T-helper 17 cell (primary cell): ENCODE measurements around the gene VWA5B2. TPM values are rescaled to one million over a fixed set of nuclear protein-coding genes. Genes with fewer than 3 reads are reported as not detected.

Experiments
- ATAC-seq: fragments of 150-1000 bp; cut with Tn5 transposase; 2 replicates; pipeline ENCODE4 v1.10.0; 2021; ENCODE audit warnings: mild to moderate bottlenecking, moderate library complexity
- DNase-seq, 3 donors: peaks; one replicate each; pipeline versions ENCODE4 v3.0.0 to v3.0.0-alpha.2; 2020 to 2021
- H3K9me3 ChIP-seq: one replicate; pipeline ENCODE4 v1.7.0; 2013; ENCODE audit warnings: low read length, mild to moderate bottlenecking; ENCODE audit not compliant: control insufficient read depth, poor library complexity, severe bottlenecking
- H3K27ac Mint-ChIP-seq: one replicate; pipeline ENCODE4 v1.8.0; 2022; ENCODE audit warnings: mild to moderate bottlenecking, moderate library complexity, mixed read lengths
- H3K27me3 Mint-ChIP-seq: one replicate; pipeline ENCODE4 v1.8.0; 2022; ENCODE audit warnings: mixed read lengths
- H3K36me3 Mint-ChIP-seq: one replicate; pipeline ENCODE4 v1.8.0; 2022; ENCODE audit warnings: low read depth, mixed read lengths
- H3K4me1 Mint-ChIP-seq: one replicate; pipeline ENCODE4 v1.8.0; 2022; ENCODE audit warnings: mild to moderate bottlenecking, mixed read lengths
- H3K4me3 Mint-ChIP-seq: one replicate; pipeline ENCODE4 v1.8.0; 2022; ENCODE audit warnings: mild to moderate bottlenecking, moderate library complexity, mixed read lengths
- total RNA-seq, 4 donors: library from RNA in 2 of 4; stranded (reverse) in 2 of 4; gene quantifications; one replicate each; pipeline ENCODE4 v1.2.3 and lab custom pipeline; 2022 to 2026

VWA5B2 gene
- total RNA-seq, 2 donors from 2014 or later: not detected

DNA sequence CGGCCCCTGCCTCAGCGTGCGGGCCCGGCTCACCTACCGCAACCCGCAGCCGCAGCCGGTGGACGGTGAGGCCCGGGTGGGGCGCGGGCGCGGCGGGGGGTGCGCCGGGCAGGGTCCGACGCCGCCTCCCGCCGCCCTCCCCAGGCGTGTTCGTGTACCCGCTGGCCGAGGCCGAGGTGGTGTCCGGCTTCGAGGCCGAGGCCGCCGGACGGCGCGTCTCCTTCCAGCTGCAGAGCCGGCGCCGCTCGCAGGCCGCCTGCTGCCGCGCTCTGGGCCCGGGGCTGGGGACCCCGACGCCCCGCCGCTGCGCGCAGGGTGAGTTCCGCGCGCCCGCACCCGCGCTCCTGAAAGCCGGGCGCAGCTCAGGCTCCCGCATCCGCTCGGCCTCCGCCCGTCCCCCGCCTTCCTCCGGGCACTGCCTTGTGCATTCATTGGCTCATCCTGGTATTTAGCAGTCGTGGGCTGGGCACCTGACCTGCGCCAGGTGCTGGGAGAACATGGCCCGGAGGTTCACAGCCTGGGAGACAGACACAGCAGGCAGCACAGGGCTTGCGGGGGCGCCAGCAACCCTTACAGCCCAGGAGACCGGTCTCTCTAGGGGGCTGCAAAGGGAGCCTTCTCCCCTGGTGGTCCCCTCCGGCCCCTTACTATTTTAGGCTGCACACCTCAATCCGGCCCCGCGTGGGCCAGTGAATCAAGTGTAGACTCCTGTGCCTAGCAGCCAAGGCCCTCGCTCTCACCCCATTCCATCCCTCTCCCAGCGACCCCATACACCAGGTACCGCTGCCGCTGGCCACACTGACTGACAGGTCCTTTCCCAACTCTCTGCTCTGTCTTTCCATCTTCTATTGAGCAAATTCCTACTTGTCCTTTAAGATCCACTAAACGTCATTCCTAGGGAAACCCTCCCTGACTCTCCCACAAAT lies 1.5 kb downstream of the VWA5B2 start:
- H3K36me3 Mint-ChIP-seq: peaks cover 5% of the 10 kb centered on the region
- H3K4me1 Mint-ChIP-seq: peaks cover 12% of the 10 kb centered on the region
- DNase-seq (no peak), ATAC-seq (no peak)
- H3K9me3 ChIP-seq: no peaks in the 10 kb centered on the region
- H3K27ac Mint-ChIP-seq: no peak overlapping the region
- H3K27me3 Mint-ChIP-seq: peaks cover 50% of the 10 kb centered on the region
- peak overlapping the region; percentile 91 for H3K4me3 Mint-ChIP-seq

DNA sequence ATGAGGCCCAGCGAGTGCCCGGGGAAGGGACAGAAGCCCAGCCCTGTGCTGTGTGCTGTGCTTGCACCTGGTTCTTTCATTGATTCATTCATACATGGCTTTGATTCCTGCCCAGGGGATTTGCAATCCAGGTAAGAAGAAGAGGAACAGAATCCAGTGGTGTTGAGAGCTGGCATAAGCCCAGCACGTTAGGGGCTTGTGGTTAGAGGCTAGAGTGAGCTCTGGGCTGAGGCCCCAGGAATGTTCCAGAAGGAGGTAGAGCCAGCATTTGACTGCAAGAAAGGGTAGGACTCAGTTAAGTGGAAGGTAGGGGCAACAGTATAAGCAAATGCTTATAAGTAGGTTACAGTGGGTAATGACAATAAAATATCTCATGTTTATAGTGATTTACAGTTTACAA lies 2.3 kb downstream of the VWA5B2 start:
- H3K4me3 Mint-ChIP-seq: peak overlapping the region; percentile 91
- no peak overlapping the region for H3K27ac Mint-ChIP-seq
- peaks cover 12% of the 10 kb centered on the region for H3K4me1 Mint-ChIP-seq
- no peak for DNase-seq
- no peak for ATAC-seq
- H3K36me3 Mint-ChIP-seq: peaks cover 5% of the 10 kb centered on the region
- H3K27me3 Mint-ChIP-seq: peaks cover 42% of the 10 kb centered on the region
- H3K9me3 ChIP-seq: no peaks in the 10 kb centered on the region

DNA sequence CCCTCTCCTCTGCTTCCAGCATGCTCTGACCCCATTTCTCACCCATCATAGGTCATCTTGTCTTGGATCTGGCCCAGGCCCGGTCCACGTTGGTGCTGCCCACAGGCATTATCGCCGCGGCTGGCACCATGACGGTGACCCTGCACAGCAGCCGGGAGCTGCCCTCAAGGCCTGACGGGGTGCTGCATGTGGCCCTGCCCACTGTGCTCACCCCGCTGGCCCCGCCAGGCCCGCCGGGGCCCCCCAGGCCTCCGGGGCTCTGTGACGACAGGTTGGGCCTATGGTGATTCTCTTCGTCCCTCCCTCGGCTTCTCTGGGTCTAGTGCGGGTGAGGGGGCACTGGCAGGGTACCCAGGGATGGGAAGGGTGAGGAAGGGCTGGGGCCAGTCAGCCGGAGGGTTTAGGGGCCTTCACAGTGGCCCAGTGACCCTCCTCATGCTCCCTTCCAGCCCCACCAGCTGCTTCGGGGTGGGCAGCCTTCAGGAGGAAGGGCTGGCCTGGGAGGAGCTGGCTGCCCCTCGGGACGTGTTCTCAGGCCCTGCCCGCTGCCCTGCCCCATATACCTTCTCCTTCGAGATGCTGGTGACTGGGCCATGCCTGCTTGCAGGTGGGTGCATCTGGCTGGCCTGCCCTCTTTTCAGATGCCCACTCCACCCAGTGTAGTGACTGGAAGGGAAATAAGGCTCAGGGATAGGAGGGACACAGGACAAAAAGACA lies 3.9 kb downstream of the VWA5B2 start:
- no peaks in the 10 kb centered on the region for H3K9me3 ChIP-seq
- Mint-ChIP-seq H3K4me3 (no peak overlapping the region), H3K36me3 (peaks cover 5% of the 10 kb centered on the region), H3K4me1 (peaks cover 12% of the 10 kb centered on the region), H3K27ac (no peak overlapping the region), H3K27me3 (peaks cover 32% of the 10 kb centered on the region)
- ATAC-seq: no peak
- no peak for DNase-seq

DNA sequence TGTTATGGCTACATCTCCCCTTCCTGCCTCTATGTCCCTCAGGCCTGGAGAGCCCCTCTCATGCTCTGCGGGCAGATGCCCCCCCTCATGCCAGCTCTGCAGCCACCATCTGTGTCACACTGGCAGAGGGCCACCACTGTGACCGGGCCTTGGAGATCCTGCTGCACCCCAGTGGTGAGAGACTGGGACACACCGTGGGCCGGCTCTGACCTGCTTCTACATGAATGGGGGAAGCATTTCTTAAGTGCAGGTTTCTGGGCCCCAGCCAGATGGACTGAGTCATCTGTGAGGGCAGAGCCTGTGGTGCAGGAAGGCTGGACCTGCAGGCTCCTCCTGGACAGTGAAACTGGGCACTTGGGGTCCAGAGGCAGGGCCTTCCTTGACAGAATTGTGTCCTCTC lies 4.8 kb downstream of the VWA5B2 start:
- no peaks in the 10 kb centered on the region for H3K9me3 ChIP-seq
- Mint-ChIP-seq H3K4me3 (no peak overlapping the region), H3K27ac (no peak overlapping the region), H3K27me3 (peaks cover 25% of the 10 kb centered on the region), H3K4me1 (peaks cover 12% of the 10 kb centered on the region), H3K36me3 (peaks cover 5% of the 10 kb centered on the region)
- no peak for DNase-seq
- no peak for ATAC-seq

DNA sequence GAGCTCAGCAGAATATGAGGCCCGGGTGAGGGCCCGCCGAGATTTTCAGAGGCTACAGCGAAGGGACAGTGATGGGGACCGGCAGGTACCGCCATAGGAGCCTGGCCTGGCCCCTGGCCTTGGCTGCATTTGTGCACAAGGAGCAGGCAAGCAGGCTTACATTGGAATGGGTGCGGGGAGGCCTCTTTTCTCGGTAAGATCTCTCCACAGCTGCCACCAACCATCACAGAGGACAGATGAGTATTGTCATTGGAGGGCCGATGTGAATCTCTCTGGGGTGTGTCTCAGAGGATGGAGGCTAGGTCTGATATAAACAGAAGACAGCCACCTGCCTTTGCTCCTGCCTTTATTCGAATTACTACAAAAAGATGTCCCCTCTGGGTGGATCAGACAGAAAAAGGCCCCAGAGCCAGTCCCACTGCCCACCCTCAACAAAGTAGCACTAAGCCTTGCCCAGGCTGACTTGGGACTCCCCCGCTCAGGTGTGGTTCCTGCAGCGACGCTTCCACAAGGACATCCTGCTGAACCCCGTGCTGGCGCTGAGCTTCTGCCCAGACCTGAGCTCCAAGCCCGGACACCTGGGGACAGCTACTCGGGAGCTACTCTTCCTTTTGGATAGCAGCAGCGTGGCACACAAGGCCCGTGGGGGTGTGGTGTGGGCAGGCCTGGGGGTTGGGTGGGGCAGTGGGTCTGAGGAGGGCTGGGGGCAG lies 5.4 kb downstream of the VWA5B2 start:
- H3K9me3 ChIP-seq: no peaks in the 10 kb centered on the region
- no peak overlapping the region for H3K4me3 Mint-ChIP-seq
- H3K27ac Mint-ChIP-seq: no peak overlapping the region
- peaks cover 12% of the 10 kb centered on the region for H3K4me1 Mint-ChIP-seq
- ATAC-seq: no peak
- no peak for DNase-seq
- peaks cover 25% of the 10 kb centered on the region for H3K27me3 Mint-ChIP-seq
- H3K36me3 Mint-ChIP-seq: peaks cover 5% of the 10 kb centered on the region

DNA sequence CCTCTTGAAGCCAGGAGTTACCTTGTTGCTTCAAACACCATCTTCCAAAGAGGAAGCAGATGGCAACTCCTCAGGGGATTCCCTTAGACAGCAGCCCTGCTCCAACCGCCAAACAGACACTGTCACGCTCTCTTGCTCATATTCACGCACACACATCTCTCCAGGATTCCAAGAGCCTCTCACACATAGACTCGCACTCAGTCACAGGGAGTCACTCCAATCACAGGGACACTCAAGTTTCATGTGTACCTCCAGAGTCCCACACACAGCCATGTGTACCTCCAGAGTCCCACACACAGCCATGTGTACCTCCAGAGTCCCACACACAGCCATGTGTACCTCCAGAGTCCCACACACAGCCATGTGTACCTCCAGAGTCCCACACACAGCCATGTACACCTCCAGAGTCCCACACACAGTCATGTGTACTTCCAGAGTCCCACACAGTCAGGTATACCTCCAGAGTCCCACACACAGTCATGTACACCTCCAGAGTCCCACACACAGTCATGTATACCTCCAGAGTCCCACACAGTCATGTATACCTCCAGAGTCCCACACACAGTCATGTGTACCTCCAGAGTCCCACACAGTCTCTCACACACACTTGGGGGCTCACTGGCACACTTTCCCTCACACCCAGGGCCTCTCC lies 6.1 kb downstream of the VWA5B2 start:
- Mint-ChIP-seq H3K27me3 (peaks cover 25% of the 10 kb centered on the region), H3K27ac (no peak overlapping the region), H3K4me1 (peaks cover 12% of the 10 kb centered on the region), H3K4me3 (no peak overlapping the region), H3K36me3 (peaks cover 5% of the 10 kb centered on the region)
- no peak for ATAC-seq
- no peak for DNase-seq
- H3K9me3 ChIP-seq: no peaks in the 10 kb centered on the region

DNA sequence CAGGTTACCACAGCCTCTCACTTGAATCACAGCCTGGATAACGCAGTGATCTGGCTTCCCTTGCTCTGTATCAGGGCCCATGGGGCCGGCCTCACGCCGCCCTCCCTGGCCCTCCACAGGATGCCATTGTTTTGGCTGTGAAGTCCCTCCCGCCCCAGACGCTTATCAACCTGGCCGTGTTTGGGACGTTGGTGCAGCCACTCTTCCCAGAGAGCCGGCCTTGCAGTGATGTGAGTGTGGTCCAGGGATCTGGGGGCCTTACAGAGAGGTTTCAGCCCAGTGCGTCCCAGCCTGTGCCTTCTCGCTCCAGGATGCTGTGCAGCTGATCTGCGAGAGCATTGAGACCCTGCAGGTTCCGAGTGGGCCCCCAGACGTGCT lies 6.6 kb downstream of the VWA5B2 start:
- Mint-ChIP-seq H3K27ac (no peak overlapping the region), H3K4me1 (peaks cover 9% of the 10 kb centered on the region), H3K27me3 (peaks cover 22% of the 10 kb centered on the region), H3K36me3 (peaks cover 5% of the 10 kb centered on the region), H3K4me3 (no peak overlapping the region)
- no peaks in the 10 kb centered on the region for H3K9me3 ChIP-seq
- DNase-seq (no peak), ATAC-seq (no peak)

DNA sequence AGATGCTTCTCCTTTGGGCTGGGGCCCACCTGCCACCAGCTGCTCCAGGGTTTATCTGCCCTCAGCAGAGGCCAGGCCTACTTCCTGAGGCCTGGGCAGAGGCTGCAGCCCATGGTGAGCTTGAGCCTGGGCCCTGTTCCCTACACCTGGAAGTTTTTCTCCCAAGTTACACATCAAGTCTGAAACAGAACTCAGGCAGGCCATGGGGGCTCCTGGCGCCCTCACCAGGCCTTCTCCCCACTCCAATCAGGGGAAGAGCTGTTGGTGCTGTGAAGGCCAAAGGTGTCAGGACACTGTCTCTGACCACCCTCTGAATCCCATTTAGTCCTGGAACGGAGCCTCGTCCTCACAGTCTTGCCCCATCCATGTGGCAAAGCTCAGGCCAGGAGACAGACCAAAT lies 7.3 kb downstream of the VWA5B2 start:
- Mint-ChIP-seq H3K4me3 (no peak overlapping the region), H3K36me3 (peaks cover 2% of the 10 kb centered on the region), H3K4me1 (peaks cover 3% of the 10 kb centered on the region), H3K27me3 (peaks cover 16% of the 10 kb centered on the region), H3K27ac (no peak overlapping the region)
- ATAC-seq: no peak
- no peak for DNase-seq
- no peaks in the 10 kb centered on the region for H3K9me3 ChIP-seq

DNA sequence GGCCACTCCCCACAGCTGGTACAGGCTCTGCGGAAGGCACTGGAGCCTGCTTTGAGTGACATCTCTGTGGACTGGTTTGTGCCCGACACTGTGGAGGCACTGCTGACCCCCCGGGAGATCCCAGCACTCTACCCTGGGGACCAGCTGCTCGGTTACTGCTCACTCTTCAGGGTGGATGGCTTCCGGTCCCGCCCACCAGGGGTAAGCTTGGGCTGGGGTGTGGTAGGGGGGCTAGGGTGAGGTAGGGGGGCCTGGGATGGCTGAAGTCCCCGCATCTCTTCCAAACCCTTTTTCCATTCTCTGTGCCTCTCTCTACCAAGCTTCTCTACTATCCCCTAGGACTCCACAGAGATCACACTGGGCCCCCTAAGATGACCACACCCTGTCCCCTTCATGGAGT lies 7.8 kb downstream of the VWA5B2 start:
- H3K4me1 Mint-ChIP-seq: peaks cover 2% of the 10 kb centered on the region
- DNase-seq (no peak), ATAC-seq (no peak)
- H3K36me3 Mint-ChIP-seq: peaks cover under 1% of the 10 kb centered on the region
- no peaks in the 10 kb centered on the region for H3K9me3 ChIP-seq
- no peak overlapping the region for H3K4me3 Mint-ChIP-seq
- H3K27ac Mint-ChIP-seq: no peak overlapping the region
- peaks cover 11% of the 10 kb centered on the region for H3K27me3 Mint-ChIP-seq

DNA sequence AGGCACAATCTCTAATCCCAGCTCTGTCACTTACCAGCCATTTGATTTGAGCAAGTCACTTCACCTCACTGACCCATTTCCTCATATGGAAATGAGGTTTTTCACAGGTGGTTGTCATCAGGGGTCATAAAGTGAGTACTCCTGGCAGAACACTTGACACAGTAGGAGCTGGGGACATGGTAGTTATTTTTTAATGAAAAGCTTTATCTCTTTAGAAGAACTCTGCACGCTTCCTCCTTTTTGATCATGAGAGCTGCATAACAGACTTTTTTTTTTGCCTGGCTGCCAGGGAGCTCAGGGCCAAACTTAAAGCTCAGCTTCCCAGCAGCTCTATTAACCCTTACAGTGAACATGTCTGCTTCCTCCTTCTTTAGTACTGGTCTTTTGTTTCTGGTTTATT lies 8.4 kb downstream of the VWA5B2 start:
- H3K9me3 ChIP-seq: no peaks in the 10 kb centered on the region
- Mint-ChIP-seq H3K27ac (no peak overlapping the region), H3K36me3 (peaks cover under 1% of the 10 kb centered on the region), H3K4me3 (no peak overlapping the region), H3K27me3 (peaks cover 5% of the 10 kb centered on the region), H3K4me1 (peaks cover 2% of the 10 kb centered on the region)
- DNase-seq: no peak
- no peak for ATAC-seq

DNA sequence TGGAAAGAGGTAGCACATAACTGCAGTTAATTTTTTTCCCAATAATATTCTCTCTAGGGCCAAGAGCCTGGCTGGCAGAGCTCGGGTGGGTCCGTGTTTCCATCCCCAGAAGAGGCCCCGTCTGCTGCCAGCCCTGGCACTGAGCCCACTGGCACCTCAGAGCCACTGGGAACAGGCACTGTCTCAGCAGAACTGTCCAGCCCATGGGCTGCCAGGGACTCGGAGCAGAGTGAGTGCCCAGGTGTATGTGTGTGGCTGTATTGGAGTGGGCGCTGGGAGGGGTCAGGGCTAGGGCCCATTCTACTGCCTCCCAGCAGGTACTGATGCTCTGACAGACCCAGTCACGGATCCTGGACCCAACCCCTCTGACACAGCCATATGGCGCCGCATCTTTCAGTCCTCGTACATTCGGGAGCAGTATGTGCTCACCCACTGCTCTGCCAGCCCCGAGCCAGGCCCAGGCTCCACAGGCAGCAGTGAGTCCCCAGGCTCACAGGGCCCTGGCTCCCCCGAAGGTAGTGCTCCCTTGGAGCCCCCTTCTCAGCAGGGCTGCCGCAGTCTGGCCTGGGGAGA lies 8.9 kb downstream of the VWA5B2 start:
- Mint-ChIP-seq H3K4me3 (no peak overlapping the region), H3K36me3 (peaks cover 2% of the 10 kb centered on the region)

DNA sequence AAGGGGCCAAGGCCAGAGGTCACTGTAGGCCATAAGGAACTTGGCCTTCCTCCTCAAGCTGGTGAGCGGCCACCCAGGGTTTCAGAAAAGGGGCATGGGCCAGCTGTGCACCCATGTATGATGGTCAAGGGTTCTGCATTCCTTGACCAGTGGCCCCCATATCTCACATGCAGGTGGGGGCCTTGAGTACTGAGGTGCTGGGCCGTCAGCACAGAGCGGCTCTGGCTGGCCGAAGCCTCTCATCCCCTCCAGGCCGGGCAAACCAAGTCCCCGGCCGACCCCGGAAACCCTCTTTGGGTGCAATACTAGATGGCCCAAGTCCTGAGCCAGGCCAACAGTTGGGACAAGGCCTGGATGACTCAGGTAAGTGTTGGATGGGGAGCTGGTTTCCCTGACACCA lies 9.8 kb downstream of the VWA5B2 start:
- no peak for DNase-seq
- Mint-ChIP-seq H3K4me3 (no peak overlapping the region), H3K36me3 (peaks cover 2% of the 10 kb centered on the region), H3K4me1 (peaks cover 2% of the 10 kb centered on the region), H3K27me3 (peaks cover 4% of the 10 kb centered on the region), H3K27ac (no peak overlapping the region)
- ATAC-seq: no peak
- H3K9me3 ChIP-seq: no peaks in the 10 kb centered on the region

More for the DNA sequence above, 8.9 kb downstream of the VWA5B2 start:
- H3K27ac Mint-ChIP-seq: no peak overlapping the region
- H3K9me3 ChIP-seq: no peaks in the 10 kb centered on the region
- peaks cover 2% of the 10 kb centered on the region for H3K4me1 Mint-ChIP-seq
- no peak for ATAC-seq
- H3K27me3 Mint-ChIP-seq: peaks cover 4% of the 10 kb centered on the region
- no peak for DNase-seq
